ENCODE measurements around the gene RASAL2.
"Not testable (repeated sequence)": the region's sequence is repeated elsewhere in the genome, so short reads cannot be mapped to it uniquely, and the experiment has no call there.

The RASAL2 gene

DNA sequence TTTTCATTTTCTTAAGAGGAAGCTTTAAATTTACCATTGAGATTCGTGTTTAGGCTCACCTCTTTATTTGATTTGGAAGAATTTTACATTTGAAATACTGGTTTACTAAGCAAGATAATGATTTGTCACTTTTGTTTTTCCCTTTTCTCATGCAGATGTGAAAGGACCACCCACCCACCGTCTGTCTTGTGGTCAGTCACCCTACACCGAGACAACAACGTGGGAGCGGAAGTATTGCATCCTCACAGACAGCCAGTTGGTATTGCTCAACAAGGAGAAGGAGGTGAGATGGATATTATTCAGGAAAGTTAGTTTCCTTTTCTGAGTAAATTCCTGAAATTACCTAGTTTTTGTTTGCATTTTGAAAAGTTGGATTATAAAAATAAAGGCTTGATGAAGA, 189.5 kb downstream of the RASAL2 start:
- DNase-seq (ENCODE audit: low spot score), result no peak

DNA sequence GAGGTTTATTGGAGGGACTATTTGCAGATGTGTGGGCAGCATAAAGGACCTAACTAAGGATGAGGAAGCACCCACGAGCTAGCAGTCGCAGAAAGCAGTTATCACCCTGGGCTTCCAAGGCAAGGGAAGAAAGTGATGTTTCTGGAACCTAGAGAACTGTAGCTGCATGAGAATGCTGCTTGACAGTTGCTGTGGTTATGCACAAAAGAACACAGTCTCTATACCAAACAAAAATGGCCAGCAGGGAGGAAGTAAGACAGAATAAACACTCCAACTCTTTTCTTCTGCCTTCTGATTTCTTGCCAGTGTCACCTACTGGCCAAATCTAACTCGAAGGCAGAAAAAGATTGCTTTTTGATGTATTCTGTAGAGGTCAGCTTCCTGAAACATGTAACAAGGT, 190.2 kb downstream of the RASAL2 start:
- DNase-seq (ENCODE audit: low spot score), result no peak

DNA sequence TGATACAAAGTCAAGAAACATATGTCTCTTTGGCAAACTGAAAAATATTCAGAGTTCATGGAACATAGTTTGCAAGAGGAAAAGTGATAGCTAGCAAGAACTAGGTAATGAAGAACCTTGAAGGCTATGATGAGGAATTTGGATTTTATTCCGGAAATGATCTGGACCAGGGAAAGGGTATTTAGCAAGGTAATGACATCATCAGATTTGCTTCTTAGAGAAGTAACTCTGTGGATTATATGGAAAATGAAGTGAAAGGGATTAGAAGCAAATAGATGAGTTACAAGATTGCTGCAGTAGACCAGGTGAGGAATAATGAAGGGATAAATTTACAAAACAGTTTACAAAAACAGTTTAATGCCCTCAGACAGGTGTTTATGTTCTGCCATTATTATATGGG, 197.3 kb downstream of the RASAL2 start:
- no peak for DNase-seq (ENCODE audit: low spot score)

GRCh38 chr1:178294654-178295053, 200.8 kb downstream of the RASAL2 start:
- no peak for DNase-seq (ENCODE audit: low spot score)

GRCh38 chr1:178300352-178300699, 206.4 kb downstream of the RASAL2 start:
- DNase-seq (ENCODE audit: low spot score), result no peak

- no peak for DNase-seq (ENCODE audit: low spot score)
Observed at GRCh38 chr1:178301141-178301540, 207.2 kb downstream of the RASAL2 start.

DNA sequence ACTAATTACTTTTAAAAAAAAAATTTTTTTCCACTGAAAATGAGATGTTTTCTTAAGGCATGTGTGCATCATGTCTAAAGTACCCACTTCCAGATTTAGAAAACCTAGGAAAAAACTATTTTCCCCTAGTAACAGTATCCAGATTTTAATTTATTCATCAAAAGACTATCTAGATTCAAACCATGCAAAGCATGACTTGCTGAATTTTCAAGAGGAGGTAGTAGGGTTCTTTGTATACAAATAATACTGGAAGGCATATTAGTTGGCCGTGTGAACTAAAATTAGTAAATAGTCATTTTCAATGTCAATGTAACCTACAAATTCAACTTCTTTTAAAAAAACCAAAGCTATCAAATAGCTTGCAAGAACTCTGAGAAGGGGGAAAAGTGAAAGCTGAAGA, 213.4 kb downstream of the RASAL2 start:
- DNase-seq (ENCODE audit: low spot score), result no peak

DNA sequence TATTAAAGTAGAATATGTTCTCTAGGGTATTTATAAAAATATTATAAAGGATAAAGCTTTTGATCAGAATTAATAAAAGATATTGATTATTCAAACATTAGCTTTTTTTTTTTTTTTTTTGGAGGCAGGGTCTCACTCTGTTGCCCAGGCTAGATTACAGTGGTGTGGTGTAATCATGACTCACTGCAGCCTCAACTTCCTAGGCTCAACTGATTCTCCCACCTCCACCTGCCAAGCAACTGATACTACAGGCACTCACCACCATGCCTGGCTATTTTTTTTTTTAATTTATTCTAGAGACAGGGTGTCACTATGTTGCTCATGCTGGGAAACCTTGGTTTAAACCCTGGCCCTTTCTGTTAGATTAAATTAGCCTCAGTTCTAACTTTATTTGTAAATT, 214.5 kb downstream of the RASAL2 start:
- DNase-seq (ENCODE audit: low spot score), result no peak

- peak; percentile 30 for DNase-seq (ENCODE audit: low spot score)
Observed at GRCh38 chr1:178310685-178311105, 216.8 kb downstream of the RASAL2 start.

DNA sequence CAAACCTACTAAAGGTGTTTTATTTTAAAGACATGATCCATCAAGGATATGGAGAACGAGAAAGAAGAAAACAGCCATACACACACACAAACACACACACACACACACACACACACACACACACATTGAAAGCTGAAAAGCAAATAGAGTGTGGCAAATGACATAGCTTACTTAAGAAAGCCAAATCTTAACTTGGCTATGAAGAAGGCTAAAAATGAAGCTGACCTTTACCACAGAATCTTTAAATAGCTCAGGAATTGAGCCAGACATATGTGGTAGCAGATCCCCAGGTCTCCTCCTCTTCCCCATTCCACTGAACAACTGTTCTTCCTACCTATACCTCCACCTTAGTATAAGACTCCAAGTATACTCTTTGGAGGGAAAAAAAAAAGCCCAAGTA, 217.3 kb downstream of the RASAL2 start:
- DNase-seq (ENCODE audit: low spot score), result no peak

GRCh38 chr1:178320280-178320982, 226.5 kb downstream of the RASAL2 start:
- DNase-seq (ENCODE audit: low spot score), result not testable (repeated sequence)

DNA sequence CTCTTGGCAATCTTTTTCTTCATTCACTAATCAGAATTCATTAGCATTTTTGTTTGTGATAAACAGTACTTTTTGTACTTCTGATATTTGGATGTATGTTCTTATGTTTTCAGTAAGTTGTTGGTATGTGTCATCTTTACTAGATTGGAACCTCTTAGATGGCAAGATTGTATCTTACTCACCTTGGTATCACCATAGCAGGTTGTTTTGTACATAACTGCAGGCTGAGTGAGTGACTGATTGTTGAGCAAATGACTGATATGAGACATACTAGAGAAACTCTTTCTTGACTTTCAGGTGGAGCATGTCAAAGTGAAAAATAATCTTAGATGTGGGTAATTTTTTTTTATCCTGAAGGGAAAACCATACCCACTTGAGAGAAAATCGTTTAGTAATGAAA, 229.2 kb downstream of the RASAL2 start:
- DNase-seq (ENCODE audit: low spot score), result no peak

DNA sequence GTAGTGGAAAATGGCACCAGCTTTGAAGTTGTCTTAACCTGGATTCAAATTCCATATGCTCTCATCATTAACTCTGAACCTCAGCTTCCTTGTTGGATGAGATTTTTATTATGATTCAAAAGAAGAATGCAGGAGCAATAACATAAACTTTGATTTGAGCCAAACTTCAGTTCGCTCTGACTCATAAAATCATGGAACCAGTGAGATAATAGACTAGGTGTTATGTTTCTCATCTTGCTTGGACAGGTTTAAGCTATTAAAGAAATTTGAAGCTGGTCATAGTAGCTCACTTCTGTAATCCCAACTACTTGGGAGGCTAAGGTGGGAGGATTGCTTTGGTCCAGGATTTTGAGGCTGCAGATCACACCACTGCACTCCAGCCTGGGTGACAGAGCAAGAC, 230.1 kb downstream of the RASAL2 start:
- DNase-seq (ENCODE audit: low spot score), result no peak

GRCh38 chr1:178328728-178329127, 234.8 kb downstream of the RASAL2 start:
- DNase-seq (ENCODE audit: low spot score), result no peak

- DNase-seq (ENCODE audit: low spot score), result no peak
Observed at GRCh38 chr1:178330153-178330552, 236.2 kb downstream of the RASAL2 start.

- no peak for DNase-seq (ENCODE audit: low spot score)
Observed at GRCh38 chr1:178330848-178331497, 237.1 kb downstream of the RASAL2 start.

- DNase-seq (ENCODE audit: low spot score), result no peak
Observed at GRCh38 chr1:178335426-178335825, 241.5 kb downstream of the RASAL2 start.

GRCh38 chr1:178337091-178337706, 243.3 kb downstream of the RASAL2 start:
- DNase-seq (ENCODE audit: low spot score), result no peak

- DNase-seq (ENCODE audit: low spot score), result no peak
Observed at GRCh38 chr1:178339834-178340233, 245.9 kb downstream of the RASAL2 start.

DNA sequence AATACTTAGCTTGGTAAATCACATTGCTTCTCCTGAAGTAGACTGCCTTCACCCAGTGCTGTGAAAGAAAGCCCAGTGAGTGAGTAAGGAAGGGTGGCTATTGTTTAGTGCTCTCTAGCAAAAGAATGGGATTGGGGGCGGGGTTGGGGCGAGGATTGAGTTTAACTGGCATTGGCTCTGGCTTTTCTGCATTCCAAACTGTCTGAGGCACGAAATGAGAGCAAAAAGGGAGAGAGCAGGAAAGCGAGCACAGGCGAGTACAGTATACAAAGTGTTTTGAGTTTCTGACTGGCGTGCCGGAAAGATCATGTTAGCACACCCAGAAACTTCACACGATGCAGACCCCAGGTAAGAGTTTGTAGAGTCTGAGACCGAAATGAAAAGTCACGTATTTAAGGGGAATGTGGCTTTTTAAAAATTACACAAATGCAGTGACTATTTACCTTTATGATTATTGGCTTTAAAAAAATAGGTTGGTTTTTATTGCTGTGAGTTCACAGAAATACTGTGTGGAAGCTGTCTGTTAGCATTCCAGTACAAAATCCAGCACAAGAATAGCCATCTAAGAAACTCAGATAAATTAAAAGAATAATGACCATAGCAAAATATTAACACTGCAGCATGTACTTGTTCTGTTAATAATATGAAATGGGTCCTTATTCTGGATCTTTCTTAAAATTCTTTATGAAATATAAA, 247.5 kb downstream of the RASAL2 start:
- no peak for DNase-seq (ENCODE audit: low spot score)

GRCh38 chr1:178342745-178343144, 248.8 kb downstream of the RASAL2 start:
- DNase-seq (ENCODE audit: low spot score), result no peak

DNA sequence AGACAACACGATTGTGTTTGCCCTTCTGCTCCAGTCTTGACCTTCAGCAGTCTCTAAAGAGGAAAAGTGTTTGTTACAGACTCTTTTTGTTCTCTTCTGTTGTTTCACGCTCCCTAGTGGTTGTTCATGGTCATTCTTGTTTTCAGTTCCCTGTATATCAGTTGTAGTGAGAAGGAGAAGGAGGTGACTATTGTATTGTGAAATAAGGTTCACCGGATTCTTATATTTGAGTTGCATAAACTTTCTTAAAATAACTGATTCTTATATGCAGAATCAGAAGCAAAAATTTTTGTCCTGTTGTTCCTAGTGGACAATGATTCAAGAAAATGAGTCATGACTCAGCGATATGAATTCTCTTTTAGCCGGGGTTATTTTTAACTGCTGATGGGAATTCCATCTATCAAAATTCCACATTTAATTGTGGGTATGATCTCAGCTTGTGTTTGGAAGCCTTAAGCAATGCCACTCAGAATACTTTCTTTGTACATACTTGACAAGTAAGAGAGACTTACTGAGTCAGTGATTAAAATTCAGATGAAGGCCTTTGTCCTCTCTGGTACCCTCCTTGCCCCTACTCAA, 250.7 kb downstream of the RASAL2 start:
- DNase-seq (ENCODE audit: low spot score), result no peak

DNA sequence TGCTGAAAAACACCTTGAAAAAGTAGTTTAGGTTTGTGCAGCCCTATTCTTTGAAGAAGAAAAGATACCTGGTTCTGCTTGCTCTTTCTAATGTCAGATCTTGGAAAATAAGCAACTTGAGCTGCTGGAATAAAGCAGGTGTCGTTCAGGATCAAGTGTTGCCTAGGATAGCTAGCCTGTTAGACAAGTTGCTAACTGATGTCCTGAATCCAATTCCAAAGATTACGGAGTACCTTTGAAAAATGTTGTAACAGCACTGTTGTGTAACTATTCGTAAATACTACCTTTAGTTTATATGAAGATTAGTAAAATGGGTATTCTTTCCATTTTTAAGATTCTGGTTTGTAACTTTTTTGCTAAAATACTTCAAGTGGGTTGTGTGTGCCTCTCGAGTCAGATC, 251.3 kb downstream of the RASAL2 start:
- DNase-seq (ENCODE audit: low spot score), result no peak
